ENCODE measurements around the gene TCF4.

TCF4 gene

GRCh38 chr18:55593888-55594287, 5.9 kb upstream of the TCF4 start:
- no peaks in the 10 kb centered on the region for H3K9me2 ChIP-seq (replicated peaks; ENCODE audit: insufficient read depth, low read length)
- no peaks in the 10 kb centered on the region for H3K9me3 ChIP-seq (replicated peaks; ENCODE audit: insufficient read depth, low read length)
- no peaks in the 10 kb centered on the region for H4K20me1 ChIP-seq (ENCODE audit: insufficient read depth, low read length)
- no peak overlapping the region for H3K9ac ChIP-seq (ENCODE audit: low read length)
- no peak overlapping the region for H3K4me3 ChIP-seq (ENCODE audit: low read length)
- no peak overlapping the region for H2AFZ ChIP-seq (ENCODE audit: low read length)
- H3K27me3 ChIP-seq (replicated peaks; ENCODE audit: insufficient read depth, low read length), result no peaks in the 10 kb centered on the region
- H3K36me3 ChIP-seq (replicated peaks; ENCODE audit: insufficient read depth, low read length), result no peaks in the 10 kb centered on the region
- H3K79me2 ChIP-seq (ENCODE audit: low read length), result no peaks in the 10 kb centered on the region
- H3F3A ChIP-seq (ENCODE audit: insufficient read depth, low read length), result peaks cover 2% of the 10 kb centered on the region
- no peak overlapping the region for H3K27ac ChIP-seq (ENCODE audit: low read length)
- H3K4me1 ChIP-seq (ENCODE audit: low read length), result no peaks in the 10 kb centered on the region
- TF ChIP-seq EZH2 (optimal IDR thresholded peaks at IDR 0.05; ENCODE audit: low read depth, low read length) (no peak), EZH2phosphoT487 (IDR thresholded peaks at IDR 0.05; ENCODE audit: low read length) (no peak)
- TF ChIP-seq, protein P1, sequence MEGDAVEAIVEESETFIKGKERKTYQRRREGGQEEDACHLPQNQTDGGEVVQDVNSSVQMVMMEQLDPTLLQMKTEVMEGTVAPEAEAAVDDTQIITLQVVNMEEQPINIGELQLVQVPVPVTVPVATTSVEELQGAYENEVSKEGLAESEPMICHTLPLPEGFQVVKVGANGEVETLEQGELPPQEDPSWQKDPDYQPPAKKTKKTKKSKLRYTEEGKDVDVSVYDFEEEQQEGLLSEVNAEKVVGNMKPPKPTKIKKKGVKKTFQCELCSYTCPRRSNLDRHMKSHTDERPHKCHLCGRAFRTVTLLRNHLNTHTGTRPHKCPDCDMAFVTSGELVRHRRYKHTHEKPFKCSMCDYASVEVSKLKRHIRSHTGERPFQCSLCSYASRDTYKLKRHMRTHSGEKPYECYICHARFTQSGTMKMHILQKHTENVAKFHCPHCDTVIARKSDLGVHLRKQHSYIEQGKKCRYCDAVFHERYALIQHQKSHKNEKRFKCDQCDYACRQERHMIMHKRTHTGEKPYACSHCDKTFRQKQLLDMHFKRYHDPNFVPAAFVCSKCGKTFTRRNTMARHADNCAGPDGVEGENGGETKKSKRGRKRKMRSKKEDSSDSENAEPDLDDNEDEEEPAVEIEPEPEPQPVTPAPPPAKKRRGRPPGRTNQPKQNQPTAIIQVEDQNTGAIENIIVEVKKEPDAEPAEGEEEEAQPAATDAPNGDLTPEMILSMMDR (IDR thresholded peaks at IDR 0.05; ENCODE audit: low read length), result no peak
- DNase-seq, result no peak
- no peak overlapping the region for H3K4me2 ChIP-seq (ENCODE audit: low read depth, low read length)

GRCh38 chr18:55592572-55592971, 4.6 kb upstream of the TCF4 start:
- Histone ChIP-seq H3K4me2 (ENCODE audit: low read depth, low read length) (no peak overlapping the region), H3K27ac (ENCODE audit: low read length) (no peak overlapping the region)

GRCh38 chr18:55592106-55592505, 4.1 kb upstream of the TCF4 start:
- H3K27me3 ChIP-seq (replicated peaks; ENCODE audit: insufficient read depth, low read length), result no peaks in the 10 kb centered on the region
- no peaks in the 10 kb centered on the region for H3K9me3 ChIP-seq (replicated peaks; ENCODE audit: insufficient read depth, low read length)
- no peaks in the 10 kb centered on the region for H3K79me2 ChIP-seq (ENCODE audit: low read length)
- no peaks in the 10 kb centered on the region for H3K4me1 ChIP-seq (ENCODE audit: low read length)
- H3K9me2 ChIP-seq (replicated peaks; ENCODE audit: insufficient read depth, low read length), result no peaks in the 10 kb centered on the region
- no peak overlapping the region for H3K9ac ChIP-seq (ENCODE audit: low read length)
- DNase-seq, result no peak
- H3K4me3 ChIP-seq (ENCODE audit: low read length), result no peak overlapping the region
- H3K27ac ChIP-seq (ENCODE audit: low read length), result no peak overlapping the region
- H4K20me1 ChIP-seq (ENCODE audit: insufficient read depth, low read length), result no peaks in the 10 kb centered on the region
- no peak overlapping the region for H3K4me2 ChIP-seq (ENCODE audit: low read depth, low read length)
- TF ChIP-seq, protein P1 (IDR thresholded peaks at IDR 0.05; ENCODE audit: low read length), result no peak
- TF ChIP-seq EZH2 (optimal IDR thresholded peaks at IDR 0.05; ENCODE audit: low read depth, low read length) (no peak), EZH2phosphoT487 (IDR thresholded peaks at IDR 0.05; ENCODE audit: low read length) (no peak)
- H2AFZ ChIP-seq (ENCODE audit: low read length), result no peak overlapping the region
- H3K36me3 ChIP-seq (replicated peaks; ENCODE audit: insufficient read depth, low read length), result no peaks in the 10 kb centered on the region
- peaks cover 11% of the 10 kb centered on the region for H3F3A ChIP-seq (ENCODE audit: insufficient read depth, low read length)

More at GRCh38 chr18:55592572-55592971, 4.6 kb upstream of the TCF4 start:
- Histone ChIP-seq H4K20me1 (ENCODE audit: insufficient read depth, low read length) (no peaks in the 10 kb centered on the region), H3K79me2 (ENCODE audit: low read length) (no peaks in the 10 kb centered on the region), H2AFZ (ENCODE audit: low read length) (no peak overlapping the region), H3K27me3 (replicated peaks; ENCODE audit: insufficient read depth, low read length) (no peaks in the 10 kb centered on the region), H3K36me3 (replicated peaks; ENCODE audit: insufficient read depth, low read length) (no peaks in the 10 kb centered on the region), H3K9me2 (replicated peaks; ENCODE audit: insufficient read depth, low read length) (no peaks in the 10 kb centered on the region), H3K4me1 (ENCODE audit: low read length) (no peaks in the 10 kb centered on the region), H3K4me3 (ENCODE audit: low read length) (no peak overlapping the region), H3K9me3 (replicated peaks; ENCODE audit: insufficient read depth, low read length) (no peaks in the 10 kb centered on the region), H3F3A (ENCODE audit: insufficient read depth, low read length) (peaks cover 11% of the 10 kb centered on the region), H3K9ac (ENCODE audit: low read length) (no peak overlapping the region)
- TF ChIP-seq EZH2 (optimal IDR thresholded peaks at IDR 0.05; ENCODE audit: low read depth, low read length) (no peak), EZH2phosphoT487 (IDR thresholded peaks at IDR 0.05; ENCODE audit: low read length) (no peak)
- TF ChIP-seq, protein P1 (IDR thresholded peaks at IDR 0.05; ENCODE audit: low read length), result no peak
- no peak for DNase-seq
